OCI-LY1 (cell line): ENCODE data around the gene ESRRA.

Source experiments
- CTCF ChIP-seq: fragments of 200-600 bp; sonication (generic), shearing (Covaris generic); IDR thresholded peaks from 2 replicates; pipeline ENCODE4 v1.5.1; 2017; ENCODE audit warnings: mild to moderate bottlenecking, antibody characterized with exemption, low read length, moderate library complexity, mixed read lengths
- EZH2 ChIP-seq: fragments of 200-600 bp; sonication (generic), shearing (Covaris generic); IDR thresholded peaks from 2 replicates; pipeline ENCODE4 v1.8.0; 2017; ENCODE audit warnings: borderline replicate concordance, mixed run types, mild to moderate bottlenecking, antibody characterized with exemption, low read length, moderate library complexity, mixed read lengths

- TF ChIP-seq EZH2: no peak
- TF ChIP-seq CTCF: no peak
These were observed 9.6 kb upstream of the ESRRA start for GRCh38 chr11:64295760-64296159.
